HCT116 (cell line): Measurements from ENCODE around the gene TMEM94.

Source experiments
- CTCF ChIP-seq, 3 experiments: fragments of 200-600 bp in 1 of 3; sonication (generic) in 1 of 3; IDR thresholded peaks in 2 of 3; conservative IDR thresholded peaks in 1 of 3; 2 replicates each; pipeline ENCODE4 v1.5.1; 2012 to 2017; ENCODE audit warnings: low read depth in 2 of 3, low read length in 2 of 3, antibody characterized with exemption in 1 of 3, borderline replicate concordance in 1 of 3, control low read depth in 1 of 3, mild to moderate bottlenecking in 1 of 3, mixed read lengths in 1 of 3, mixed run types in 1 of 3, moderate library complexity in 1 of 3; ENCODE audit not compliant: insufficient read depth in 1 of 3
- ELF1 ChIP-seq: IDR thresholded peaks from 2 replicates; pipeline ENCODE4 v1.6.1; 2012; ENCODE audit warnings: low read depth, borderline replicate concordance
- EZH2 ChIP-seq: fragments of 200-600 bp; sonication (generic); IDR thresholded peaks from 2 replicates; pipeline ENCODE4 v1.6.1; 2017; ENCODE audit warnings: antibody characterized with exemption, mixed run types
- POLR2A ChIP-seq: IDR thresholded peaks from 2 replicates; pipeline ENCODE4 v1.7.0; 2011; ENCODE audit warnings: borderline replicate concordance; ENCODE audit not compliant: insufficient read depth, insufficient read length; ENCODE audit errors: extremely low read depth
- POLR2AphosphoS5 ChIP-seq: IDR thresholded peaks from 2 replicates; pipeline ENCODE4 v1.6.1; 2011; ENCODE audit warnings: mild to moderate bottlenecking, low read depth, low read length, moderate library complexity
- SIN3A ChIP-seq: IDR thresholded peaks from 2 replicates; pipeline ENCODE4 v1.6.1; 2012; ENCODE audit warnings: low read depth
- SP1 ChIP-seq: IDR thresholded peaks from 2 replicates; pipeline ENCODE4 v1.6.1; 2012; ENCODE audit warnings: low read depth
- ZFX ChIP-seq: fragments of 450-650 bp; IDR thresholded peaks from 2 replicates; pipeline ENCODE4 v1.6.1; 2017

GRCh38 chr17:75493476-75494129 is 37.2 kb downstream of the TMEM94 start:
- TF ChIP-seq EZH2: no peak
- TF ChIP-seq CTCF (IDR thresholded peaks at IDR 0.05 in 2 of 3, conservative IDR thresholded peaks at IDR 0.05 in 1 of 3; ENCODE audit: borderline replicate concordance in 1 of 3, insufficient read depth in 1 of 3, low read depth in 2 of 3, low read length in 2 of 3): no peak
- TF ChIP-seq POLR2AphosphoS5: no peak
- TF ChIP-seq POLR2A: no peak
- no peak for TF ChIP-seq SP1
- no peak for TF ChIP-seq ZFX
- TF ChIP-seq SIN3A: no peak
- no peak for TF ChIP-seq ELF1
